OCI-LY1 (cell line): ENCODE data around the gene SLAMF1.
A peak's percentile ranks its signal among the peaks of the same experiment; 100 is the strongest.
"Not testable (repeated sequence)": the region's sequence is repeated elsewhere in the genome, so short reads cannot be mapped to it uniquely, and the experiment has no call there.

Source experiments
- H2AFZ ChIP-seq: fragments of 200-600 bp; sonication (generic), shearing (Covaris generic); 2 replicates; pipeline ENCODE4 v1.6.0; 2014; ENCODE audit warnings: antibody characterized with exemption, mild to moderate bottlenecking, low read length
- H3F3A ChIP-seq: fragments of 200-600 bp; sonication (generic), shearing (Covaris generic); 2 replicates; pipeline ENCODE4 v1.6.0; 2014; ENCODE audit warnings: mild to moderate bottlenecking, antibody characterized with exemption, low read length, moderate library complexity; ENCODE audit not compliant: insufficient read depth
- H3K27ac ChIP-seq: fragments of 200-600 bp; sonication (generic); 2 replicates; pipeline ENCODE4 v1.5.1; 2014; ENCODE audit warnings: low read length, mixed run types, mild to moderate bottlenecking, low read depth; ENCODE audit not compliant: poor library complexity, severe bottlenecking
- H3K27me3 ChIP-seq: fragments of 200-600 bp; sonication (generic); 2 replicates; pipeline ENCODE4 v1.6.0; 2014; ENCODE audit warnings: antibody characterized with exemption, mild to moderate bottlenecking, low read length, moderate library complexity; ENCODE audit not compliant: insufficient read depth
- H3K36me3 ChIP-seq: fragments of 200-600 bp; sonication (generic); 2 replicates; pipeline ENCODE4 v1.6.1; 2014; ENCODE audit warnings: mild to moderate bottlenecking, antibody characterized with exemption, low read length, moderate library complexity, mixed read lengths; ENCODE audit not compliant: insufficient read depth
- H3K4me1 ChIP-seq: fragments of 200-600 bp; sonication (generic); 2 replicates; pipeline ENCODE4 v1.5.1; 2014; ENCODE audit warnings: mild to moderate bottlenecking, low read length, moderate library complexity; ENCODE audit not compliant: insufficient read depth, severe bottlenecking
- H3K4me2 ChIP-seq: fragments of 200-600 bp; sonication (generic), shearing (Covaris generic); 2 replicates; pipeline ENCODE4 v1.6.1; 2014; ENCODE audit warnings: low read length
- H3K4me3 ChIP-seq: fragments of 200-600 bp; sonication (generic); 2 replicates; pipeline ENCODE4 v1.5.1; 2014; ENCODE audit warnings: low read length, low read depth, mild to moderate bottlenecking, mixed read lengths; ENCODE audit not compliant: poor library complexity, severe bottlenecking
- H3K79me2 ChIP-seq: fragments of 200-600 bp; shearing (Covaris generic); 2 replicates; pipeline ENCODE4 v1.6.1; 2016; ENCODE audit warnings: mixed run types, low read length, mixed read lengths; ENCODE audit not compliant: insufficient read depth
- H3K9ac ChIP-seq: fragments of 200-600 bp; sonication (generic), shearing (Covaris generic); 2 replicates; pipeline ENCODE4 v1.6.1; 2014; ENCODE audit warnings: mild to moderate bottlenecking, low read length, mixed read lengths
- H3K9me2 ChIP-seq: fragments of 200-600 bp; sonication (generic), shearing (Covaris generic); 2 replicates; pipeline ENCODE4 v1.6.1; 2014; ENCODE audit warnings: low read depth, mild to moderate bottlenecking, low read length, mixed read lengths
- H3K9me3 ChIP-seq: fragments of 200-600 bp; shearing (Covaris generic); 2 replicates; pipeline ENCODE4 v1.6.1; 2014; ENCODE audit warnings: low read length, mixed read lengths
- H4K20me1 ChIP-seq: fragments of 200-600 bp; sonication (generic), shearing (Covaris generic); 2 replicates; pipeline ENCODE4 v1.6.0; 2016; ENCODE audit warnings: mild to moderate bottlenecking, low read length; ENCODE audit not compliant: insufficient read depth
- CTCF ChIP-seq: fragments of 200-600 bp; sonication (generic), shearing (Covaris generic); IDR thresholded peaks from 2 replicates; pipeline ENCODE4 v1.5.1; 2017; ENCODE audit warnings: mild to moderate bottlenecking, antibody characterized with exemption, low read length, moderate library complexity, mixed read lengths
- EZH2 ChIP-seq: fragments of 200-600 bp; sonication (generic), shearing (Covaris generic); IDR thresholded peaks from 2 replicates; pipeline ENCODE4 v1.8.0; 2017; ENCODE audit warnings: borderline replicate concordance, mixed run types, mild to moderate bottlenecking, antibody characterized with exemption, low read length, moderate library complexity, mixed read lengths

The SLAMF1 gene

GRCh38 chr1:160567858-160568682 lies 78.8 kb downstream of the SLAMF1 start:
- Histone ChIP-seq H3K4me1 (peaks cover 28% of the 10 kb centered on the region), H3F3A (no peaks in the 10 kb centered on the region), H3K4me3 (no peak overlapping the region), H3K4me2 (peak overlapping the region; percentile 8; the same call in 1 of the 2 replicates), H4K20me1 (no peaks in the 10 kb centered on the region), H3K9me3 (no peaks in the 10 kb centered on the region), H3K79me2 (no peaks in the 10 kb centered on the region), H3K27me3 (no peaks in the 10 kb centered on the region), H3K9ac (peak overlapping the region; percentile 31; the same call in 1 of the 2 replicates), H3K27ac (peak overlapping the region; percentile 57), H3K9me2 (no peaks in the 10 kb centered on the region), H2AFZ (no peak overlapping the region), H3K36me3 (peaks cover 18% of the 10 kb centered on the region)
- TF ChIP-seq EZH2 = no peak
- TF ChIP-seq CTCF = no peak

- peaks cover 22% of the 10 kb centered on the region for H3K36me3 ChIP-seq
- H3K9me3 ChIP-seq = peaks cover 3% of the 10 kb centered on the region; the same call in 1 of the 2 replicates
- H4K20me1 ChIP-seq = no peaks in the 10 kb centered on the region
- H3K9me2 ChIP-seq = no peaks in the 10 kb centered on the region
- peak overlapping the region; percentile 57 for H3K27ac ChIP-seq
- H3F3A ChIP-seq = no peaks in the 10 kb centered on the region
- H3K27me3 ChIP-seq = no peaks in the 10 kb centered on the region
- peaks cover 28% of the 10 kb centered on the region for H3K4me1 ChIP-seq
- H2AFZ ChIP-seq = no peak overlapping the region
- no peak overlapping the region for H3K4me3 ChIP-seq
- no peak for TF ChIP-seq CTCF
- no peak for TF ChIP-seq EZH2
- no peaks in the 10 kb centered on the region for H3K79me2 ChIP-seq
- H3K9ac ChIP-seq = no peak overlapping the region
- no peak overlapping the region for H3K4me2 ChIP-seq
Observed at GRCh38 chr1:160567341-160567740, 79.5 kb downstream of the SLAMF1 start.

GRCh38 chr1:160565564-160565963 lies 81.3 kb downstream of the SLAMF1 start:
- Histone ChIP-seq H3K4me1 (peaks cover 28% of the 10 kb centered on the region), H3K9me3 (peaks cover 3% of the 10 kb centered on the region; the same call in 1 of the 2 replicates), H2AFZ (no peak overlapping the region), H3F3A (no peaks in the 10 kb centered on the region), H4K20me1 (no peaks in the 10 kb centered on the region), H3K36me3 (peaks cover 22% of the 10 kb centered on the region), H3K4me2 (no peak overlapping the region), H3K27me3 (no peaks in the 10 kb centered on the region), H3K79me2 (no peaks in the 10 kb centered on the region), H3K9ac (no peak overlapping the region), H3K9me2 (no peaks in the 10 kb centered on the region), H3K4me3 (no peak overlapping the region), H3K27ac (no peak overlapping the region)
- TF ChIP-seq CTCF (no peak), EZH2 (no peak)

- H3K9ac ChIP-seq, H3K4me1 ChIP-seq, H3K9me2 ChIP-seq, H3K4me2 ChIP-seq, H2AFZ ChIP-seq, H3K27me3 ChIP-seq, H3K79me2 ChIP-seq, H3F3A ChIP-seq, H3K27ac ChIP-seq, H4K20me1 ChIP-seq, H3K4me3 ChIP-seq: not testable (repeated sequence)
- H3K36me3 ChIP-seq = peaks cover 30% of the 10 kb centered on the region
- peaks cover 10% of the 10 kb centered on the region; the same call in 1 of the 2 replicates for H3K9me3 ChIP-seq
Observed at GRCh38 chr1:160563230-160563629, 83.6 kb downstream of the SLAMF1 start.

GRCh38 chr1:160562745-160563144 lies 84.1 kb downstream of the SLAMF1 start:
- not testable (repeated sequence) for H3K27ac ChIP-seq

More at GRCh38 chr1:160562745-160563144, 84.1 kb downstream of the SLAMF1 start:
- H3K9me3 ChIP-seq = peaks cover 10% of the 10 kb centered on the region; the same call in 1 of the 2 replicates
- H3K36me3 ChIP-seq = peaks cover 30% of the 10 kb centered on the region
- not testable (repeated sequence) for H3K4me1 ChIP-seq, H4K20me1 ChIP-seq, H3K79me2 ChIP-seq, H3K4me2 ChIP-seq, H3K9ac ChIP-seq, H3K27me3 ChIP-seq, H3K9me2 ChIP-seq, H3F3A ChIP-seq, H3K4me3 ChIP-seq, H2AFZ ChIP-seq
